GM21528 (cell line): Measurements from ENCODE around the gene ART1.

Experiments
- ATAC-seq: cut with Tn5 transposase; IDR thresholded peaks from one replicate; pipeline ENCODE4 v1.9.1; 2021; ENCODE audit warnings: mild to moderate bottlenecking, moderate library complexity; ENCODE audit not compliant: unreplicated experiment, low FRiP score

The ART1 gene

GRCh38 chr11:3664032-3664630 lies 19.2 kb downstream of the ART1 start:
- no peak for ATAC-seq

- ATAC-seq: no peak
Observed at GRCh38 chr11:3665336-3666022, 20.6 kb downstream of the ART1 start.

- ATAC-seq: no peak
Observed at GRCh38 chr11:3666023-3666530, 21.1 kb downstream of the ART1 start.

- ATAC-seq: no peak
Observed at GRCh38 chr11:3667149-3668035, 22.5 kb downstream of the ART1 start.

DNA sequence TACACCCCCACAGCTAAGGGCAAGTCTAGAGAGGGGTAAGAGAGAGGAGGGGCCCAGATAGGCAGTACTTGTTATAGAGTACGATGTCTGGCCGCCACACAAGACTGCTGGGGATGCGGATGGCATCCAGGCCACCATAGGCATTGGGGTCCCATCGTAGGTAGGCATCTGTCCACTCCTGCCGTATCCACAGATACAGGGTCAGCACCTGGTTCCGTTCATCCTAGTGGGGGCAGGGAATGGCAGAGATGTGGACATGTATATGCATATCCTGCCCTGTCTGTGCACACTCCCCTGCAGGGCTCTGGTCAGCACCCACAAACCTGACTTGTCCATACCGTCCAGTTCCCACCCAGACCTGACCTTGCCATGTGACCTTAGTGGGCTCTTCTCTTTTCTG lies 24.2 kb downstream of the ART1 start:
- no peak for ATAC-seq

- no peak for ATAC-seq
Observed at GRCh38 chr11:3669742-3670183, 24.8 kb downstream of the ART1 start.

GRCh38 chr11:3671334-3672254 lies 26.7 kb downstream of the ART1 start, which contains the start of gene CHRNA10:
CHRNA10 (minus strand) TSS chr11:3671384; CDS start chr11:3671312, 72 bp downstream.
- no peak for ATAC-seq

- ATAC-seq: no peak
Observed at GRCh38 chr11:3674189-3674588, 29.3 kb downstream of the ART1 start.

DNA sequence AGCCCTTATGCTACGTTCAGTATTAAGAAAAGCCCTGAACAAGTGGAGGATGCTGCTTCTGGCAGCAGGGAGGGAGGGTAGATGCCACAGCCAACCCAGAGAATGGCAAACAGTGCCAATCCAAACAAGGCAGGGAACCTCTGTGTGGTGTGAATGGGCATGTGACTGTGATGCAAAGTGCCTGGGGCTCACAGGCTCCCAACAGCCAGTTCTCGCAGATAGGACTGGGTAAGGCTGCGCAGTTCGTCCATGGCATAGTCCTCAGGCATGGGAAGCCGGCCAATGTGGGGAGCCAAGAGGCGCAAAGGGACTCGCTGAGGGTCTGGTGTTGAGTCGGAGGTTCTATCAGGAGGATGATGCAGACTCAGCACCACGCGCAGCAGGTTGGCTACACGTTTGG lies 31.0 kb downstream of the ART1 start:
- ATAC-seq: no peak

GRCh38 chr11:3679077-3679476 lies 34.1 kb downstream of the ART1 start:
- ATAC-seq: no peak

- no peak for ATAC-seq
Observed at GRCh38 chr11:3683039-3683438, 38.1 kb downstream of the ART1 start.

GRCh38 chr11:3684129-3684818 lies 39.3 kb downstream of the ART1 start:
- ATAC-seq: no peak

DNA sequence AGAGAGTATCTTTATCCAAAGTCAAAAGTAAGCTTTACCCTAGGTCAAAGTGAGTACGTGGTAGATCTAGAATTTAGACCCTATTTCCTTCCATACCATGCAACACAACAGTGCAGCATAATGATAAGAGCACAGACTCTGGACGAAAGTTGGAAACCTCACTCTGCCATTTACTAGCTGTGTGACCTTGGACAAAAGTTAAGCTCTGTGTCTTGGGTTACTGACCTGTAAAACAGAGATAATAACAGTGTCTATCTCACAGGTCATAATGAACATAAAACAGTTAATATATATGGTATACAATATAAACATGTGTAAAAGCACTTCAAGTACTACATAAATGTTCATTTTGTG lies 39.9 kb downstream of the ART1 start:
- ATAC-seq: no peak

DNA sequence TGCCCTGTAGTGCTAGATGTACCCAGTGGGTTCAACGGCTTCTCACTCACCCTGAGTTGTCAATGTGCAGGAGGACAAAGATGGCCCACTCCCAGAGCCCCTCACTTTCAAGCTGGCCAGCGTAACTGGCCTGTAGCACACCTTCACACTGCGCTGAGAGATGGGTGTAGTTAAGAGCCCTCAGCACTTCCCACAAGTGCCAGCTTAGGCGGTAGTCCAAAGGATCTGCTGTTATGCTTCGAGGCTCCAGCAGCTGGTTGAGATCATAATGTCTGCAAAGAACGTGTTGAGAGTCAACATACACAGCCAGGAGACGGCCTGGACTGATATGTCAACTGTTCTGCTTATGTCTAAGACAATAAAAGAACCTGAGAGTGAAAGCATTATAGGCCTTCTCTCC lies 41.0 kb downstream of the ART1 start:
- no peak for ATAC-seq

DNA sequence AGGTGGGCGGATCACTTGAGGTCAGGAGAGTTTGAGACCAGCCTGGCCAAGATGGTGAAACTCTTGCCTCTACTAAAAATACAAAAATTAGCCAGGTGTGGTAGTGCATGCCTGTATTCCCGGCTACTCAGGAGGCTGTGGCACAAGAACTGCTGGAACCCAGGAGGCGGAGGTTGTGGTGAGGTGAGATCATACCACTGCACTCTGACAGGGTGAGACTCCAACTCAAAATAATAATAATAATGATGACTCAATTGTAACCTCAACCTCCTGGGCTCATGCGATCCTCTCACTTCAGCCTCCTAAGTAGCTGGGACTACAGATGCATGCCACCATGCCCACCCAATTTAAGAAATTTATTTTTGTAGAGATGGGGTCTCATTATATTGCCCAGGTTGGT lies 41.8 kb downstream of the ART1 start:
- ATAC-seq: no peak

DNA sequence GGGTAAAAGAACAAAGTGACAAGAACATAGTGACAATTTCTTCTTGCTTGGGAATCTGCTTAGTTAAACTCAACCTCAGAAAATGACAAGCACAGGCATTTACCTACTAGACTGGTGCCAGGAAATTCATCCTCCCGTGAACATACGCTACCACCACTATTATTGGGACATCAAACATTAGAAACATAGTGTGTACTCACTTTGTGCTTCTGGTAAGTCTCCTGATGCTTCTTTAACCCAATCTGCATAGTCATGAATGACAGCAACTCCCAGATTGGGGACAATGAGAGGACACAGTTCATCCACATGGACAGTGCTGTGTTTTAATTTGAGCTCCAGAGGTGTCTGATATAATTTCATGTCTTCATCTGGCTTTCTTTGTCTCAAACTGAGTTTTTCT lies 55.5 kb downstream of the ART1 start:
- no peak for ATAC-seq

DNA sequence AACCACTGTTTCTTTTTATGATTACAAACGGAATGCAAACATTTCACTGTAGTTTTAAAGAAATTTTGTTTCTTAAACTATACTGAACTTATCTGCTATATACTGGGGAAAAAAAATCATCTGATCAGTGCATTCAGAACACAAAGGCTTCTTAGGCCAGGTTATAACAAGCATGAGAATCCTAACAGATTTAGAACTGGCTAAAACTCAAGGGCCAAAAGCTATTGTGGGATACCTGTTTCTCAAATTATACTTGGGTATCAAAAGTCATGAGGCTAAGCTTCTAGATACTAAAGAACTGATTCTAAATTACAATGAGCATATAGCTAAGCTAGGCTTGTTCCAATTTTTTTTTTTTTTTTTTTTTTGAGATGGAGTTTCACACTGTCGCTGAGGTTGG lies 56.0 kb downstream of the ART1 start:
- ATAC-seq: no peak

- ATAC-seq: no peak
Observed at GRCh38 chr11:3703383-3703782, 58.5 kb downstream of the ART1 start.

- no peak for ATAC-seq
Observed at GRCh38 chr11:3707176-3707575, 62.2 kb downstream of the ART1 start.

DNA sequence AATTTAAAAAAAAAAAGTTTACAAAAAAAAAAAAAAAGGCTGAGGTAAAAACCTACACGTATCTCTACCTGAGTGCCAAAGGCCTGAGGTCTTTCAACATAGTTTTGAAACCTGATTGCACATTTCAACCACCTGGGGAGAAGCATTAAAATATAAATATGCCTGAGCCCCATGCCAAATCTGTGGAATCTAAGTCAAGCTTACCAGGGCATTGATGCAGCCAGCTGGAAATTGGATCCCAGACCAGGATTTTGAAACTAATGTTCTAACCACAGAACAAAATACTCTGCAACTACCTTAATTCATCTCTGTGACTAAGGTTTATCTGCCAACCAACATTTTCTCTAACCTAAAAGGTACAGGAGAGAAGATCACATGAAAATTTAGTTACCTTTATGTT lies 65.0 kb downstream of the ART1 start:
- no peak for ATAC-seq
